GM12872 (cell line): Measurements from ENCODE around the gene DOCK10.

Experiments
- CTCF ChIP-seq: IDR thresholded peaks from 3 replicates; pipeline ENCODE4 v1.5.1; 2011; ENCODE audit warnings: low read depth, mild to moderate bottlenecking, low read length, moderate library complexity; ENCODE audit not compliant: insufficient read depth

Gene DOCK10

GRCh38 chr2:225041851-225042799 lies at the start of gene DOCK10:
Gene DOCK10, minus strand, starts transcription at chr2:225042468. Its CDS starts 94 bp downstream, at chr2:225042374.
- peak; percentile 7; the same call in 1 of the 3 replicates for TF ChIP-seq CTCF

GRCh38 chr2:225091336-225091735 lies 49.1 kb upstream of the DOCK10 start:
- TF ChIP-seq CTCF = no peak

GRCh38 chr2:225090746-225091145 lies 48.5 kb upstream of the DOCK10 start:
- no peak for TF ChIP-seq CTCF

- TF ChIP-seq CTCF = no peak
These were observed 44.6 kb upstream of the DOCK10 start for GRCh38 chr2:225086915-225087314.

- TF ChIP-seq CTCF = no peak
These were observed 44.2 kb upstream of the DOCK10 start for GRCh38 chr2:225086439-225086838.

- TF ChIP-seq CTCF = no peak
These were observed 41.0 kb upstream of the DOCK10 start for GRCh38 chr2:225083276-225083675.

GRCh38 chr2:225076125-225076524 lies 33.9 kb upstream of the DOCK10 start:
- TF ChIP-seq CTCF = no peak
